NCI-H460 (cell line): Measurements from ENCODE around the gene C16orf90. TPM values are rescaled to one million over a fixed set of nuclear protein-coding genes. Genes with fewer than 3 reads are reported as not detected.
A peak's percentile ranks its signal among the peaks of the same experiment; 100 is the strongest.

ENCODE experiments used
- DNase-seq: peaks from one replicate; pipeline ENCODE4 v3.0.0-alpha.2; 2016; ENCODE audit warnings: low read depth; ENCODE audit errors: extremely low read depth
- small RNA-seq, 2 experiments: library from RNA; depleted of rRNA; stranded (forward); fragments of <200 nt; gene quantifications; one replicate each; pipeline ENCODE3, GENCODE V24; 2014
- total RNA-seq: library from RNA; depleted of rRNA; stranded (reverse); fragments of >200 nt; shearing (Covaris generic); gene quantifications from 2 replicates; pipeline ENCODE4 v1.2.3, GENCODE V29; 2014; rRNA removed

The C16orf90 gene
- total RNA-seq, 1 experiment from 2014 or later = not detected

GRCh38 chr16:3467921-3468320, 27.4 kb downstream of the C16orf90 start:
- DNase-seq = no peak

DNA sequence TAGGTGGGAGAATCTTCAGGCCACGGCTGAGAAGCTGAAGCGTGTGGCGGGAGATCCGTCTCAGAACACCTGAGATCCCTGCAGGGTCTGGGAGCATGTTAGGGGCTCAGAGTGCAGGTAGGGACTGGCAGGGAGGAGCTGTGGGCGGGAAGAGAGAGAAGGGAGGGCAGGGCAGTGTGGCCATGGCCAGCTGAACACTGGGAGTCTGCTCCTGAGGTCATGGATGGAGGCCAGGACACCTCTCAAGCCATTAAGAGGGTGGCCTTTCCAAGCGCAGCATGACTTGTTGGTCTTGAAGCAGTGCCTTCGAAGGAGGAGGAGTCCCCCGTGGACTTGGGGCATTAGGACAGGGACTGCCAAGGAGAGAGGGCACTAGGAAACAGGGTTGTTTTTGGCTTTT, 28.1 kb downstream of the C16orf90 start:
- no peak for DNase-seq

DNA sequence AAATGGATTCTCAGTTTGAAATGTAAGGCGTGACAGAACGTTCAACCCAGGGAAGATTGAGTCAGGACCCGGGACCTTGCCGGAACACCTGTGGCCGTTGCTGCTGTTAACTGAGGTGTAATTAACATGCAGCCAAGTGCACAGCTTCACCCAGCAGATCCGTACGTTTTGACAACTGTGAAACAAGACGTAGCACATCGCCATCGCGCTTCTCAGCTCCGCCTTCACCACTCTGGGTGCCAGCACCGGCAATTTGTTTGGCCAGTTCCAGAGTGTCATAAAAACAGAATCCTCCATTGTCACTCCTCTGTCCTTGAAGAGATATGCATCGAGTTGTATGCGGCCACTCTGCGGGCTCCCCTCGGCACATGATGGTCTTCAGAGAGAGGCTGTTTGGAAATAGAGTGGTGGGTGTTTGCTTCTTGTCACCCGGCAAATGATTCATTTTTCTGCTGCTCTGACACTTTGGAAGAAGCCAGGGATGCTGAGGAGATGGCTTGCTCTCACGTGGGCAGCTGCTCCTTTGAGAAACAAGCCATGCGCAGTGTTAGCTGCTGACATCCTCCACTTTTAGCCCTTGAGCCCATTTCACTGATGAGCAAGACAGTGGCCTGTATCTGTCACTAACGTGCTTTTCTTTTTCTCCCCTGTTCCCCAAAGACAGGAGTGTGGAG, 29.2 kb downstream of the C16orf90 start:
- DNase-seq = no peak

DNA sequence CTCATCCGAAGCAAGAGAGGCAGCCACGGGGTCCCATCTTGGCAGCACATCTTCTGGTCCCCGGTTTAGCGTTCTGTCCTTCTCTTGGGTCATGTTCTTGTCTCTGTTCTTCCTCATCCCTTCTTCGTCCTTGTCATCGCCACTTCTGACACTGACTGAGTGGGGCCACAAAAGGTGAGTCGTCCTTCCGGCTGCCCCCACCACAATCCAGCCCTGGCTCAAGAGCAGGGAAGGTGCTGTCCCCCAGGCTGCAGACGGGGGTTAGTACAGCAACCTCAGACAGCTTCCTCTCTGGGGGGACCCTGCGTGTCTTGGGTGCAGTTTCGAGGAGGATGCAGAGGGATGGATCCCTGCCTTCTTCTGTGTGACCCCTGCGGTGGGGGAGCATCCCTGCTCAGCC, 30.0 kb downstream of the C16orf90 start:
- DNase-seq = no peak

- DNase-seq = no peak
Measured at GRCh38 chr16:3461151-3461550, 34.1 kb downstream of the C16orf90 start.

- no peak for DNase-seq
Measured at GRCh38 chr16:3460585-3460984, 34.7 kb downstream of the C16orf90 start.

DNA sequence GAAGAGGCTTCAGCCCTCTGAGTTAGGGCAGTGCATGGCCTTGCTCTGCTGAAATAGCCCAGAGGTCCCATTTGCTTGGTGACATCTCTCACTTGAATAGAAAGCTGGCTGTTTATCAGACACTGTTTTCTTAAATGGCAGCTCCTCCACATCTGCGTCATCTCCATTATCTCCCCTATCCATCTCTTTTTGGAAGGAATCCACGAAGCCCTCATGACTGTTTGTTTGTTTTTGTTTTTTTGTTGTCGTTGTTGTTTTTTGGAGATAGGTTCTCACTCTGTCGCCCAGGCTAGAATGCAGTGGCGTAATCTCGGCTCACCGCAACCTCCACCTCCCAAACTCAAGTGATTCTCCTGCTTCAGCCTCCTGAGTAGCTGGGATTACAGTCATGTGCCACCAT, 35.2 kb downstream of the C16orf90 start:
- DNase-seq = no peak

DNA sequence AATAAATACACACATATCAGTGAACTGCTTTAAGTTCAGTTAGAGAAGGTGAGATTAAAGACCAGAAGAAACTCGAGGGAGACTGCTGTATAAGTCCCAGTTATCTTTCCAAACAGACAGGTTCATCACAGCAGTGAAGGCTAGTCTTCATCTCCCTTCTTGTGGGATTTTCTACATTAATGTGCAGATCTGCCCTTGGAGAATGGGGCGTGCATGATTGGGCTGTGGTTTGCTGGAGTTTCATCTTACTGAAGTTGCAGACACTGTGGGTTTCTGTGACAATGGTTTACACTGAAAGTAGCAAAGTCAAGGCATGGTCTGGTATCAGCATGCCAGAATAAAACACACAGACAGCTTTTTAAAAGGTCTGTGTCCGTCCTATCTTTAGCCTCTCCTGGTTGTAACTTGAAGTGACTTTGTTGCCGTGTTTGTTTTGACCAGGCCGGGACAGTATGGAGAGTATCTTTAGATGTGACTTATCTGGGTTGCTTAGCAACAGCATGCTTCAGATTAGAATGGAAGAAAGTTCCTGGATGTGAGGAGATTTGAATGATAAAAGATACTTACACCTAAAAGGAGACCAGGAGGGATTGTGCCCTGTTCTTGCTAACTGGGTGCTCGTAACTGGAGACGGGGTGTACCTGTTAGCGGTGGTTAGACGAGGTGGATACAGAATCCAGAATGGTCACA, 35.7 kb downstream of the C16orf90 start:
- DNase-seq = no peak

DNA sequence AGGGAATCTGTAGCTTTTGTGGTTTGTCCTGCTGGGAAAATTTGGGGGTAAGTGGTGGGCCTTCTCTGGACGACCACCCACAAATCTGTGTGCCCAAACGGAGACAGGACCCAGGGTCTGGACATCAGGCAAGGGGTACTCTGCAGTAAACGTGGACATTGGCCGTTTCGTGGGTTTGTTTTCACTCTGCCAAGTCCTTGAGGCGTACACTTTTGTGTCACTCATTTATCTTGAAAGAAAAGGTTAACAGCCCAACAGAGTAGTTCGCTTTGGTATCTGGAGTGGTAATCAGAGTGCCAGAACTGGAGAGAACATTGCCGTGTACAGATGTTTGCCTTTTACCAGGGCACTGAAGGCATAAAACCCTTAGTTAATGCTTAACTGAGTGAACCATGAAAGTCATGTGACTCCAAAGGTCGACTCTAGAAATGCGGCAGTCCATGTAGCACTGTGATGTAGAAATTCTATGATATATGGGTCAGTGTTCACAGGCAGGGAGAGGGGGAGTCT, 36.4 kb downstream of the C16orf90 start:
- no peak for DNase-seq

DNA sequence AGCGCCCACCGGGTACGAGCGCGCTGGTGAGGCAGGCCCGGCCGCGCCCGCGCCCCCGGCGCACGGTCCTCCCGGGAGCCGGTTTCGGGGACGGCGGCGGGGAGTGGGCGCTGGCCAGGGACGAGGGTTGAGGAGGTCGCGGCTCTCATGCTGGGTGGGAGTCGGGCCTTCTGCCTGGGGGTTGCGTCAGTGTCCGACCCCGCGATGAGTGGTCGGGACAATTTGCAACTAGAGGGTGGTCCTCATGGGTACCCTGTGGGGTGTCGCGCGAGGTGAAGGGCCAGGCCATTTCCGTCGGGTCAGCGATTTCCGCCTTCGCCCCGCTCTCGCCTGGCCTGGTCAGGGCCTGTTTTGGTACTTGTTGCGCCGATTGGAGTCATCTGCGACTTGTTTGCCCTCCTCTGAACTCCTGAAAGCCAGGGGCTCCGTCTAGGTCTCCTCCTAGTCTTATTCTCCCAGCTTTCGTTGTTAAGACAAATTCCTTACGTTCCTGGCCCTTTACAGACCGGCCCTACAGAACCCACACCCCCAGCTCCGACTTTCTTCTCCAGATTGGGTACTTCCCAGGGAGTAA, 36.9 kb downstream of the C16orf90 start:
- DNase-seq = no peak

GRCh38 chr16:3457434-3458252, 37.6 kb downstream of the C16orf90 start:
- peak; percentile 83 for DNase-seq

DNA sequence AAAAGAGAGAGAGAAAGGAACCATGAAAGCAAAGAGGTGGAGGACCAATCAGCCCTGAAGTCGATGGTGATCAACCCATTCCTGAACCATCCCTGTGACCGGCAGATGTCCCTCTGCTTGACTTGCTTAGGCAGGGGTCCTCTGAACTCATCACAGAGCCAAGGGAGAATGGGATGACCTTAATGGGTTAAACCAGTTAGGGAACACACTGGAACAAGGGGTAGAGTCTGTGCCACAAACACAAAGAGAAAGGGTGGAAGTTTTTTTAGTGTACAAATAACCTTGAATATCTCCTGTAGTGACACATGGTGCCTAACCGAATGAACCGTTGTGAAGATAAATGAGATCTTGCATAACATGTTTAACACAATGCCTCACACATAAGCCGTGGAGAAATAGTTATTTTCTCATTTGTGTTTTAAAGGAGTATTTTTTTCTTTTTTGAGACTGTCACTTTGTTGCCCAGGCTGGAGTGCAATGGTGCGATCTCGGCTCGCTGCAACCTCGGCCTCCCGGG, 40.6 kb downstream of the C16orf90 start:
- no peak for DNase-seq

- DNase-seq = no peak
Measured at GRCh38 chr16:3454093-3454492, 41.2 kb downstream of the C16orf90 start.

- DNase-seq = peak; percentile 17
Measured at GRCh38 chr16:3444032-3444388, 51.3 kb downstream of the C16orf90 start.

Small RNA genes within 50 kb of the gene (small RNA-seq; reads per million reads assigned to genes)
- 0 reads per million in 2 experiments for gene MIR6126

Other genes with a start within 250 kb of the C16orf90 start
- gene MEFV, start 238.9 kb downstream of the C16orf90 start, total RNA-seq = 0.17 TPM in 1 of 2 replicates, not detected in the other
- 59.5 and 60.9 TPM in 2 replicates for gene ZNF263, start 212.0 kb downstream of the C16orf90 start, total RNA-seq
- 9.4 and 9.7 TPM in 2 replicates for gene TIGD7, start 190.1 kb downstream of the C16orf90 start, total RNA-seq
- gene ZNF75A, start 190.0 kb downstream of the C16orf90 start, total RNA-seq = 18.1 and 24.9 TPM in 2 replicates
- not detected in 2 replicates for gene OR2C1, start 139.6 kb downstream of the C16orf90 start, total RNA-seq
- gene ZSCAN32, start 94.5 kb downstream of the C16orf90 start, total RNA-seq = 14.3 and 19.5 TPM in 2 replicates
- gene ZNF174, start 94.3 kb downstream of the C16orf90 start, total RNA-seq = 19.4 and 21.6 TPM in 2 replicates
- 4.4 and 5.6 TPM in 2 replicates for gene ZNF597, start 52.0 kb downstream of the C16orf90 start, total RNA-seq
- gene NAA60, start 51.8 kb downstream of the C16orf90 start, total RNA-seq = 16.7 and 18.9 TPM in 2 replicates
- 25.1 and 31.9 TPM in 2 replicates for gene CLUAP1, start 5.5 kb upstream of the C16orf90 start, total RNA-seq
- not detected in 2 replicates for gene NLRC3, start 81.9 kb upstream of the C16orf90 start, total RNA-seq
- gene SLX4, start 116.1 kb upstream of the C16orf90 start, total RNA-seq = 5.1 and 6.6 TPM in 2 replicates
- gene DNASE1, start 159.2 kb upstream of the C16orf90 start, total RNA-seq = 4.9 and 5.4 TPM in 2 replicates
- 235 and 238 TPM in 2 replicates for gene TRAP1, start 222.0 kb upstream of the C16orf90 start, total RNA-seq